Fibroblast of the aortic adventitia (primary cell): ENCODE data around the gene NECAB3. TPM values are rescaled to one million over a fixed set of nuclear protein-coding genes. Genes with fewer than 3 reads are reported as not detected.
A peak's percentile ranks its signal among the peaks of the same experiment; 100 is the strongest.
"Not testable (repeated sequence)": the region's sequence is repeated elsewhere in the genome, so short reads cannot be mapped to it uniquely, and the experiment has no call there.

Source experiments
- DNase-seq: peaks from one replicate; pipeline ENCODE4 v3.0.0-alpha.2; 2010; ENCODE audit warnings: low read depth
- H3K4me3 ChIP-seq: 2 replicates; pipeline ENCODE4 v1.5.1; 2011; ENCODE audit warnings: low read depth, mild to moderate bottlenecking, control low read depth, low read length, moderate library complexity
- CTCF ChIP-seq: IDR thresholded peaks from 2 replicates; pipeline ENCODE4 v1.5.1; 2011; ENCODE audit warnings: mild to moderate bottlenecking, low read length, control low read depth, inconsistent platforms; ENCODE audit not compliant: insufficient read depth
- total RNA-seq: library from RNA; depleted of rRNA; stranded (reverse); fragments of >200 nt; gene quantifications from 2 replicates; pipeline ENCODE4 v1.2.3, GENCODE V29; 2012; ENCODE audit warnings: low replicate concordance

Gene NECAB3
- total RNA-seq, 1 donor, result 17.6 TPM

DNA sequence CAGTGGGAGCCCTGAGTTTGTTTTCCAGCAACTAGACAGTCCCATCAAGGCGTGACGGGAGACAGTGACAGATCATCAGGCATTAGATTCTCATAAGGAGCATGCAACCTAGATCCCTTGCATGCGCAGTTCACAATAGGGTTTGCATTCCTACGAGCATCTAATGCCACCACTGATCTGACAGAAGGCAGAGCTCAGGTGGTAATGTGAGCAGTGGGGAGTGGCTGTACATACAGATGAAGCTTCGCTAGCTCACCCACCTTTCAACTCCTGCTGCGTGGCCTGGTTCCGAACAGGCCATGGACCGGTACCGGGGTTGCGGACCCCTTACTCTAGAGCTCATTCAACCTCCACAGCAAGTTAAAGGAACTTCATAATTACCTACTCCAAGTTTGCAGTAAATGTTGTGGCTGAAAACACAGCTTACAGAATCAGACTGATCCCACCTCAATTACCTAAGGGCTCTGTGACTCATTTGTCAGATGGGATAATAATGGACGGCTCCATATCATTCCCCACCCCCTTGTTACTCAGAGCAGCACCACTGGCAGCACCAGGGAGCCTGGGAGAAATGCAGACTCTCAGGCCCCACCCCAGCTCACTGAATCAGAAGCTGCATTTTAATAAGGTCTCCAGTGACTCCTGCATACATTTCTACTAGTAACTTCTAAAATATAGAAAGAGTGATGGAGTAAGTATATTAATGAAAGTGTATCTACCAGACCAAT, 30.1 kb upstream of the NECAB3 start:
- DNase-seq, result no peak
- TF ChIP-seq CTCF, result no peak
- H3K4me3 ChIP-seq, result no peak overlapping the region

DNA sequence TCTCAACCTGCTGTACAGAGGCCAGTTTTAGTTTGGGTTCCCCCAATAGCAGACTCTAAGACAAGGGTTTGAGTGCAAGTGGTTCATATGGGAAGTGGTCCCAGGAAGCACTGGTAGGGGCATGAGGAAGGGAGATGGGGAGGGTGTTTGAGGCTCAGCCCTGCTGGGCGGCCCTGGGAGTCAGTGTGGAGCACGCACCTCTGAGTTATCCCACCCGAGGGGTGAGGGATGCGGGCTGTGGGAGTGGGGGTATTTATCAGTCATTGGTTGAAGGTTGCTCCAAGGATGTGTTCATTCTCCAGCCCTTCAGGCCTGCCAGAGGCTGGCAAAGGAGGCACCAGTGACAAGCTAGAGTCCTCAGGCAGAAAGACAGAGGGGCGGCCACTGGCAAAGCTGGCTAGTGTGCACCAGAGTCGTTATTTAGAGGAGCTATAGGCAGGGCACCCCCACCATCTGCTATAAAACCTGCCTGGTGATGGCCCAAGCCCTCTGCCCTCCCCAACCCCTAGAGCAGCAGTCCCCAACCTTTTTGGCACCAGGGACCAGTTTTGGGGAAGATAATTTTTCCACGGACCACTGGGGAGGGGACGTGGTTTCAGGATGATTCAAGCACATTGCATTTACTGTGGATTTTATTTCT, 29.4 kb upstream of the NECAB3 start:
- TF ChIP-seq CTCF, result no peak
- H3K4me3 ChIP-seq, result no peak overlapping the region
- no peak for DNase-seq

GRCh38 chr20:33702861-33703260, 28.6 kb upstream of the NECAB3 start:
- DNase-seq, result no peak
- H3K4me3 ChIP-seq, result no peak overlapping the region
- TF ChIP-seq CTCF, result no peak

DNA sequence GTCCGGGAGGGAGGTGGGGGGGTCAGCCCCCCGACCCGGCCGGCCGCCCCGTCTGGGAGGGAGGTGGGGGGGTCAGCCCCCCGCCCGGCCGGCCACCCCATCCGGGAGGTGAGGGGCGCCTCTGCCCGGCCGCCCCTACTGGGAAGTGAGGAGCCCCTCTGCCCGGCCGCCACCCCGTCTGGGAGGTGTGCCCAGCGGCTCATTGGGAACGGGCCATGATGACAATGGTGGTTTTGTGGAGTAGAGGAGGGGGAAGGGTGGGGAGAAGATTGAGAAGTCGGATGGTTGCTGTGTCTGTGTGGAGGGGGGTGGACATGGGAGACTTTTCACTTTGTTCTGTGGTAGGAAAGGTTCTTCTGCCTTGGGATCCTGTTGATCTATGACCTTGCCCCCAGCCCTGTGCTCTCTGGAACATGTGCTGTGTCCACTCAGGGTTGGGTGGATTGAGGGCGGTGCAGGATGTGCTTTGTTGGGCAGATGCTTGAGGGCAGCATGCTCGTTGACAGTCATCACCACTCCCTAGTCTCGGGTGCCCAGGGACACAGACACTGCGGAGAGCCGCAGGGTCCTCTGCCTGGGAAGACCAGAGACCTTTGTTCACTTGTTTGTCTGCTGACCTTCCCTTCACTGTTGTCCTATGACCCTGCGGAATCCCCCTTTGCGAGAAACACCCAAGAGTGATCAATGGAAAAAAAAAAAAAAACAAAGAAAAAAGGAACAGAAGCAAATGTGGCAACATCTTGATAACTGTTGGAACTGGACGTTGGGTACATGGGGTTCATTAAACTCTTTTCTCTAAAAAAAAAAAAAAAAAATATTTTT, 27.6 kb upstream of the NECAB3 start:
- no peak for TF ChIP-seq CTCF

DNA sequence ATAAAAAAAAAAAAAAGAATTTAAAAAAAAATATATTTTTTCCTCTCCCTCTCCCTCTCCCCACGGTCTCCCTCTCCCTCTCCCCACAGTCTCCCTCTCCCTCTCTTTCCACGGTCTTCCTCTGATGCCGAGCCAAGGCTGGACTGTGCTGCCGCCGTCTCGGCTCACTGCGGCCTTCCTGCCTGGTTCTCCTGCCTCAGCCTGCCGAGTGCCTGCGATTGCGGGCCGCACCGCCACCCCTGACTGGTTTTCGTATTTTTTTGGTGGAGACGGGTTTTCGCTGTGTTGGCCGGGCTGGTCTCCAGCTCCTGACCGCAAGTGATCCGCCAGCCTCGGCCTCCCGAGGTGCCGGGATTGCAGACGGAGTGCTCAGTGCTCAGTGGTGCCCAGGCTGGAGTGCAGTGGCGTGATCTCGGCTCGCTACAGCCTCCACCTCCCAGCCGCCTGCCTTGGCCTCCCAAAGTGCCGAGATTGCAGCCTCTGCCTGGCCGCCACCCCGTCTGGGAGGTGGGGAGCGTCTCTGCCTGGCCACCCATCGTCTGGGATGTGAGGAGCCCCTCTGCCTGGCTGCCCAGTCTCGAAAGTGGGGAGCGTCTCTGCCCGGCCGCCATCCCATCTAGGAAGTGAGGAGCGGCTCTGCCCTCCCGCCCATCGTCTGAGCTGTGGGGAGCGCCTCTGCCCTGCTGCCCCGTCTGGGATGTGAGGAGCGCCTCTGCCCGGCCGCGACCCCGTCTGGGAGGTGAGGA, 26.6 kb upstream of the NECAB3 start:
- DNase-seq, H3K4me3 ChIP-seq: not testable (repeated sequence)

More for the DNA sequence above, 27.6 kb upstream of the NECAB3 start:
- no peak overlapping the region for H3K4me3 ChIP-seq
- no peak for DNase-seq

DNA sequence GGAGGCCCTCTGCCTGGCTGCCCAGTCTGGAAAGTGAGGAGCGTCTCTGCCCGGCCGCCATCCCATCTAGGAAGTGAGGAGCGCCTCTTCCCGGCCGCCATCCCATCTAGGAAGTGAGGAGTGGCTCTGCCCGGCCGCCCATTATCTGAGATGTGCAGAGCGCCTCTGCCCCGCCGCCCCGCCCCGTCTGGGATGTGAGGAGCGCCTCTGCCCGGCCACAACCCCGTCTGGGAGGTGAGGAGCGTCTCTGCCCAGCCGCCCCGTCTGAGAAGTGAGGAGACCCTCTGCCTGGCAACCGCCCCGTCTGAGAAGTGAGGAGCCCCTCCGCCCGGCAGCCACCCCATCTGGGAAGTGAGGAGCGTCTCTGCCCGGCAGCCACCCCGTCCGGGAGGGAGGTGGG, 24.7 kb upstream of the NECAB3 start:
- not testable (repeated sequence) for H3K4me3 ChIP-seq, DNase-seq

GRCh38 chr20:33697129-33697528, 22.9 kb upstream of the NECAB3 start:
- TF ChIP-seq CTCF, result no peak
- peak; percentile 89 for DNase-seq
- H3K4me3 ChIP-seq, result no peak overlapping the region
